CD4-positive, alpha-beta T cell treated with Interleukin-17A for 4 hours (primary cell): ENCODE results near the gene PBX2.
"Not testable (repeated sequence)": the region's sequence is repeated elsewhere in the genome, so short reads cannot be mapped to it uniquely, and the experiment has no call there.

Source experiments
- DNase-seq: peaks from one replicate; pipeline ENCODE4 v3.0.0-alpha.2; 2020; ENCODE audit warnings: mixed read lengths

PBX2 gene

GRCh38 chr6:32190054-32190851, at the start of gene PBX2:
Gene PBX2 (minus strand): TSS chr6:32190202. CDS start chr6:32189915, 287 bp downstream.
- peak; percentile 96 for DNase-seq

GRCh38 chr6:32239462-32239861, 49.5 kb upstream of the PBX2 start:
- DNase-seq: no peak

- DNase-seq: peak; percentile 36
Observed at GRCh38 chr6:32234934-32235333, 44.9 kb upstream of the PBX2 start.

- no peak for DNase-seq
Observed at GRCh38 chr6:32226434-32226833, 36.4 kb upstream of the PBX2 start.

- no peak for DNase-seq
Observed at GRCh38 chr6:32224696-32225095, 34.7 kb upstream of the PBX2 start.

GRCh38 chr6:32223258-32224235, 33.5 kb upstream of the PBX2 start, which contains the start of gene NOTCH4:
Gene NOTCH4 (minus strand): TSS chr6:32224067. CDS start chr6:32223928, 139 bp downstream.
- DNase-seq: no peak

- no peak for DNase-seq
Observed at GRCh38 chr6:32222333-32223230, 32.6 kb upstream of the PBX2 start.

- DNase-seq: no peak
Observed at GRCh38 chr6:32220021-32220420, 30.0 kb upstream of the PBX2 start.

GRCh38 chr6:32218167-32218566, 28.2 kb upstream of the PBX2 start:
- no peak for DNase-seq

GRCh38 chr6:32216998-32217397, 27.0 kb upstream of the PBX2 start:
- no peak for DNase-seq

GRCh38 chr6:32216285-32216684, 26.3 kb upstream of the PBX2 start:
- DNase-seq: no peak

GRCh38 chr6:32215617-32216016, 25.6 kb upstream of the PBX2 start:
- DNase-seq: no peak

GRCh38 chr6:32214126-32214525, 24.1 kb upstream of the PBX2 start:
- DNase-seq: no peak

- DNase-seq: no peak
Observed at GRCh38 chr6:32213649-32214048, 23.6 kb upstream of the PBX2 start.

GRCh38 chr6:32212076-32212760, 22.2 kb upstream of the PBX2 start:
- DNase-seq: no peak

GRCh38 chr6:32211432-32211831, 21.4 kb upstream of the PBX2 start:
- not testable (repeated sequence) for DNase-seq

- no peak for DNase-seq
Observed at GRCh38 chr6:32210191-32210601, 20.2 kb upstream of the PBX2 start.

- DNase-seq: no peak
Observed at GRCh38 chr6:32208996-32209395, 19.0 kb upstream of the PBX2 start.

GRCh38 chr6:32204268-32204715, 14.3 kb upstream of the PBX2 start:
- DNase-seq: no peak

GRCh38 chr6:32203426-32204267, 13.6 kb upstream of the PBX2 start:
- no peak for DNase-seq

GRCh38 chr6:32202186-32202585, 12.2 kb upstream of the PBX2 start:
- no peak for DNase-seq
